A204.1 (cell line): Measurements from ENCODE around the gene CDHR2.
"Not testable (repeated sequence)": the region's sequence is repeated elsewhere in the genome, so short reads cannot be mapped to it uniquely, and the experiment has no call there.

ENCODE experiments used
- FAIRE-seq: peaks from 2 replicates; lab custom pipeline; 2012; peaks lifted over from hg19 to GRCh38; lab: Jason Lieb, UNC

The CDHR2 gene

DNA sequence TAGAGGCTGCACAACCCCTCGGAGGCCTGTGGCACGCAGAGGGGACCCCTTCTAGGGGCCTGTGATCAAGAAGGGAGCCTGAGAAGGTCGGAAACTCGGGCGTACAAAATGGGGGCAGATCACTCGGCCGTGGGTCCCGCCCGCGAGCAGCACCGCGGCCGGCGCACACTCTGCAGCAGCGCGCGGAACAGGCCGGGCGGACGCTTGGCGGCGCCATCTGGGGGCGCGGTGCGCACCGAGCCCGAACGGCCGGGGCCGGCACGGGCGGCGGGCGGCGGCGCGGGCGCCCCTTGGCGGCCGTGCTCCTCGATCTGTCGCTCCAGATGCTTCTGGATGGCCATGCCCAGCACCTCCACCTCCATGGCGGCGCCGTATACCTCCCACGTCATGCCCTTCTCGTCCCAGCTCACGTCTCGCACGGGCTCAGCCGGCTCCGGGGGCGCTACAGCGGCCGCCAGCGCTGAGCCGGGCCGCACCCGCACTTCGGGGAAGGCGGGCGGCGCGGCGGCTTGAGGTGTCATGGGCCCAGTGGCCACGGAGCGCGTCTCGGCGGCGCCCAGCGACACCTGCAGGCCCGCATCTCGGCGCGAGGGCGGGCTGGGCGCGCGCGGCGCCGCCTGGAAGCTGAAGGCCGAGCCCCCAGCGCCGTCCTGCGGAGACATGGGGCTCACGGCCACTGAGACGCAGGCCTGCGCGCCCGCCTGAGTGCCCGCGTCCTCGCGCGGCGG lies 47.7 kb downstream of the CDHR2 start:
- FAIRE-seq: no peak

DNA sequence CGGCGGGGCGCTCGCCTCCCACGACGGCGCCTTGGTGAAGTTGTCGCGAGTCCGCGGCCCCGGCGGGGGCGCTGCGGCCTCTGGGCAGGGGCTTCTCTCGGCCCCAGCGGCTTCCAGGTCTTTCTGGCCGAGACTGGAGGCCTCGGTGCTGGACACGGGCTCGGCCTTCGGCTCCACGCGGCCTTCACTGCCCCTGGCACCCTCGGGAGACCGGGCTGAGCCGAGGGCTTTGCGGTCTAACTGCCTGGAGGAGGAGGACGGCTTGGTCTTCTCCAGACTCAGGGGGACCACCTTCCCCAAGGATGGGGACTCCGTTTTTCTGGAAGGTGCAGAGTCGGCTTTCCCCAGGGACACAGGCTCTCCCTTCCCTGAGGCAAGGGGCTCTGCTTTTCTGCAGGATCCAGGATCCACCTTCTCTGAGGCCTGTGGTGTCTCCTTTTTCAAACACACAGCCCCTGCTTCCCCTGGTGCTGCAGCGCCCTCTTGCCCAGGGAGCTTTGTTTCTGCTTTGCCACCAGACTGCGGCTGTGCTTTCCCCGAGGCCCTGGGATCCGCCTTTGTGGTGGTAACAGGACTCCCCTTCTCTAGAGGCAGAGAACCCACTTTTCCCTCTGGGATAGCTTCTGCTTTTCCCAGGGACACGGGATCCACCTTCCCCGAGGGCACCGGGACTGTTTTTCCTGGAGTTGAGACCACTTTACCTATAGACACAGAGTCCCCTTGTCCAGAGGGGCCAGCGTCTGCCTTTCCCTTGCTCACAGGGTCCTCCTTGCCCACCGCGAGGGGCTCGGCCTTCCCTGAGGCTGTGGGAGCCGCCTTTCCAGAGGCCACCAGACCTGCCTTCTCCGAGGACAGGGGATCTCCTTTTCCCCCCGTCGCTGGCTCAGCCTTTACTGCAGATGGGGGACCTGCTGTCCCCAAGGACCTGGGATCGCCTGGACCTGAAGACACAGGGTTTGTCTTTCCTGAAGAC lies 48.6 kb downstream of the CDHR2 start:
- FAIRE-seq: no peak

DNA sequence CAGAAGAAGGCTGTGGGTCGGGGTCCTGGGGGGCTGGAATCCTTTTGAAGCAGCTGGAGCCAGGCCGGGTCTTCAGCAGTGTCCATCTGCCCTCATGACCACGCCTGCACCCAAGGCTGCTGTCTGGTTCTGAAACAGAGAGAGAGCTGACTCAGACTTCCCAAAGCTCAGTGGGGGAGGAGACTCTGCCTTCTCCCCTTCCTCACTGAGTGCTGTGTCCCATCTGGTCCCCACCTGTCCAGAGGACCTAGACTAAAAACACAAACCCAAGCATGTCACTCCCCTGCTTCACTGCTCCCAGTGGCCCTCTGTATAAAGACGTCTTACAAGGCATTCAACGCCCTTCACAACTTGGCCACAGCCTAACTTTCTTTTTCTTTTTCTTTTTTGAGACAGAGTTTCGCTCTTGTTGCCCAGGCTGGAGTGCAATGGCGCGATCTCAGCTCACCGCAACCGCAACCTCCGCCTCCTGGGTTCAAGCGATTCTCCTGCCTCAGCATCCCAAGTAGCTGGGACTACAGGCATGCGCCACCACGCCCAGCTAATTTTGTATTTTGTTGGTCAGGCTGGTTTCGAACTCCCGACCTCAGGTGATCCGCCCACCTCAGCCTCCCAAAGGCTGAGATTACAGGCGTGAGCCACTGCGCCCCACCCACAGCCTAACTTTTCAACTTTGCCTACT lies 50.7 kb downstream of the CDHR2 start:
- not testable (repeated sequence) for FAIRE-seq

DNA sequence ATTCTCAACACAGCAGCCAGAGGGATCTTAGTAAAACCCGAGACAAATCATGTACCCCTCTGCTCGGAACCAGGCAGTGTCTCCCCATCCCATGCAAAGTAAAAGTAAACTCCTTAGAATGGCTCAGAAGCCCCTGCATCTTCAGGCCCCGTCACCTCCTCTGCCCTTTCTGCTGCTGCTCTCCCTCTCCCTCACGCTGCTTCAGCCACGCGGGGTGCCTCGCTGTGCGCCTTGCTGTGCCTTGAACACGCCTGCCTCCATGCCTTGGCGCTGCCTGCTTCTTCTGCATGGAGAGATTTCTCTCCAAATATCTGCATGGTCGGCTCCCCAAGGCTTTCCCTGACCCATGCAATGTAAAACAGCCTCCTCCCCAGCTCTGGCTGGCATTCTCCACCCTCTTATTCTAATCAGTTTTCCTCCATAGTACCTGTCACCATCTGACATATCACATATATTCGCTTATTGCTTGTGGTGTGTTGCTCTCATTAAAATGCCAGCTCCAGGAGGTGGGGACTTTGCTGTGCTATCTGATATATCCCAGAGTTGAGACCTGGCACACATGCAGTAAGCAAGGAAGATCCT lies 52.9 kb downstream of the CDHR2 start:
- no peak for FAIRE-seq

DNA sequence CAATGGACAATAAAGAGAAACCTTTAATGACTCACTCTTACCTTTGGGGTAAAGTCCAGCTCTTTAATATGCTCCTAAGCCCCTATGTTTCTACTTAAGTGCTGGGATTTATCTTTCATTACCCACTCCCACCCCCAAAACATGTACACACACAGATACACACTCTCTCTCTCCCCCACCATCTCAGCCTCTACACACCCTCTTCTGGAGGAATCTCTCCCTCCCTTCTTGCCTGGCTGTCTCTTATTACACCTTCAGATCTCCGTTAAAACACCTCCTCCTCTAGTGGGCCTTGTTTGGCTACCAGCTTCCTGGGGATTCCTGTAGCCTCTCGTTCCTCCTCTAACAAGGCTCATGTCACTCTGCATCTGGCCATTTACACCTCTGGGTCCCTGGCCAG lies 53.9 kb downstream of the CDHR2 start:
- FAIRE-seq: no peak

DNA sequence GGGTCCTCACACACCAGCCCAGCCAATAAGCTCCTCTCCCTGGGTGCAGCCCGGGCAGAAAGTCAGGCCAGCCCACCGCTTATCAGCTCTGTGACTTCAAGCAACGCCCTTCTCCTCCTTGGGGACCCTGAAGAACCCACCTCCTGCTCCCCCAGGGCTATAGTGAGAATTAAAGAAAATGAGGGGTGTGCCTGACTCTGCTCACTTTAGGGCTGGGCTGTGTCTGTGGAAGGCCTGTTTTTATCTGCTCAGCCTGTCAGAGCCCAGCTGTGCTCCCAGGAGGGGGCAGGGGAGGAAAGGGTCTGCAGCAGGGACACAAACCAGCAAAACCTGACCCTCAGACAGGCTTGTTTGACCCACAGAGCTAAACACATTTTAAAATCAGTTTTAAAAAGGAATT lies 56.9 kb downstream of the CDHR2 start:
- no peak for FAIRE-seq

DNA sequence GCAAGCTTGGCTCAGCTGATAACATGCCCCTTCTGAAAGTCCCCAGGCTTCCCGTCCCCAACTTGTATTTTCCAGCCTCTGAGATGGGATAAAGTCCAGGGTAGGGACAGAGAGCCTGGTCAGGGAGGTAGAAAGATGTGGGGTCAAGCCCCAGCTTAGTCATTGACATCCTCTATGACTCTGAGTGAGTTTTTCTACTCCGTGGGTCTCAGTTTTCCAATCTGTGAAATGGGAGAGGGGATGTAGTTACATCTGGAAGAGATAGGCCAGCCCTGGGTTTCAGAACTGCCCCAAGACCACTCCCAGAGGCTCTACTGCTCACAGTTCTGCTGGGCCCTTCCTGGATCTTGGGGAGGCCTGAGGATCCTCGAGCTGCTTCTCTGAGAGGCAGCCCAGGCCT lies 57.7 kb downstream of the CDHR2 start:
- FAIRE-seq: no peak

DNA sequence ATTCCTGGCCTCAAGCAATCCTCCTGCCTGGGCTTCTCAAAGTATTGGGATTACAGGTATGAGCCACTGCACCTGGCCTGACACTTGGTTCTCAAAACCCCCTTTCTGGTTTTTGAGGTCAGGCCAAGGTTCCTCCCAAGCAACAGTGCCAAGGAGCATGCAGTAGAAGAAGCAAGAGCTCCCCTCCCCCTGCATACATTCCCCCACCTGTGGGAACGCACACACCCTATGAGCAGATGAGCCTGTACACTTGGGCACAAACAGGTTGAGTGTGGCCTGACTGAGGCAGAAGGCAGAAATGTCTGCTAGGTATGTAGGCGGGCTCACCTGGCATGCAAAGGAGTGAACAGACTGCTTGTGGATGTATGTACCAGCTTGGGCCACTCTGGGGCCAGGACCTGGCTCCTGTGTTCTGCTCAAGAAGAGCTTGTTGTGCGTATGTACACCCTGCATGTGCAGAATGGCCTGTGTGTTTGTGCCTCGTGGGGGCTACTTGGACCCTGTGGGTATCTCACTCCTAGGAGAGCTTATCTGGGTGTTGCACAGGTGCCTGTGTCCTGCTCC lies 59.1 kb downstream of the CDHR2 start:
- no peak for FAIRE-seq

DNA sequence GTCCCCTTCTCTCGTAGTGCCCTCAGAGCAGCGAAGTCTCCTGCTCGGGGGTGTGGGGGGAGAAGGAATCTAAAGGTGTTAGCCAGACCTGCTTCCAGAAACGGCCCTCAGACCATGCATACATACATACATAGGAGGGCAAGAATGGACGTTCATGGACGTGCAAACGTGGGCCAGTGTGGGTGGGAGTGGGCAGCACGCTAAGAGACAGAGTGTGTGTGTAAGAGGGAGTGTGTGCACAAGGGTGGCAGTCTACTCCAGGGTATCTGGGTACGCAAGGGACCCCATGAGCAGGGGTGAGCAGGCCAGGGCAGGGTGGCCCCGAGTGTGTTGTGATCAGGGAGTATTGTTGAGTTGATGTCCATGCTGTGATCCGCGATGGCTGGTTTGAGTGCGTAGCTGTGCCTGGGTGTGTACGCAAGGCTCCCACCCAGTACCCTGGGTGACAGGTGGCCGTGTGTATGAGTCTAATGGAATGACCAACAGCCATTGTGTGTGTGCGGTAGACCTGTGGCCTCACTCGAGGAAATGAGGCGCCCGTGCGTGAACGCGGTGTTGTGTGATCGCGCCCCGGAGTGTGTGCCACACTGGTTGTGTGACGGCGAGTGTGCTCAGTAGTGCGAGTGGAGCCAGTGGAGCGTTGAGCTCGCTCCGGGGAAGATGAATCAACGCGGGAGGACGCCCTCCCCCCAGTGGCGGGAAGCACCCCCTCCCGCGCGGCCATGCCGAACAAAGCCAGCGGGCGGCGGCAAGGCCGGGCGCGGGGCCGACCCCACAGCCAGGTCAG lies 60.0 kb downstream of the CDHR2 start:
- FAIRE-seq: no peak

DNA sequence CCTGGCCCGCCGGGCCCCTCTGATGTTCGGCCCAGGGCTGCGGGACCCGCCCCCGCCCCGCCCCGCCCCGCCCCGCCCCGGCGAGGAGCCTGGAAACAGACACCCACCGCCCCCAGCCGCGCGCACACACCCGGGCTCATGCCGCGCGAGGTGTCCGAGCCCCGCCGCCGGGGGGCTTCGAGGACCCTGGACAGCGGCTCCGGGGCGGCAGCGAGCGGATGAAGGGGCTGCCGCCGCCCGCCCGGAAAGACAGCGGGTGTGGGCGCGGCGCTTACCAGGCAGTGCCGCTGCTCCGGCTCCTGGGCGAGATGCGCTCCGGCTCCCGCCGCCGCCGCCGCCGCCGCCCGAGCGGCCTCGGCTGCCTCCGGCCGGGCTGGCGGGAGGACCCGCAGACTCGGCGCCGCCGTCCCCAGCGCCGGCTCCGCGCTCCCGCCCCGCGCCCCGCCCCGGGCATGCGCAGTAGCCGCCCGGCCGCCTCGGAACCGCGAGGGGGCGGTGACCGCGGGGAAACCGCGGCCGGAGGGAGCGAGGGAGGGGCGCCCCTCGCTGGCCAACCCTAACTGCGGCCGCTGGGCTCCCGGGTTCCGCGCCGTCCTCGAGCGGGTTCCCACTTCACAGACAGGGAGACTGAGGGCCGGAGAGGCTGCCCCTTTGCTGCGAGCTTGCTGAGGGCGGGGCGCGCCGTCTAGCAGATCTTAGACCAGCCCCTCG lies 60.7 kb downstream of the CDHR2 start, which contains the start of gene GPRIN1:
GPRIN1 (minus strand) TSS at position 433 of the 711 bp plus-strand sequence. CDS start 10,322 bp downstream, outside the sequence.
- FAIRE-seq: no peak

DNA sequence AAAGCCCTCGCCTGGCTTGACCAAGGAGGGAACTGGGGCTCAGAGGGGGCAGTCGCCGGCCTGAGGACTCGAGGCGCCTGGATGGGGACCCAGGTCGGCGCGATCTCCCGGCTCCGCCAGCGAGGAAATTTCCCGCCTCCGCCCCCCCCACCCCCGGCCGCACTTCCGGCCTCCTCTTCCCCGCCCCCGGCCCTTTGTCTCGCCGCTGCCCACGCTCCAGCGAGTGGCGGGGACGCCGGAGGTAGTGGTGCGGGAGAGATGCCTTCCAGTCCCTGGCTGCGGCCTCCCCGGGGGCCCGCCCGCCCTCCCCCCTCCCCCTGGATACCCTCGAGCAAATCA lies 61.3 kb downstream of the CDHR2 start:
- FAIRE-seq: no peak

DNA sequence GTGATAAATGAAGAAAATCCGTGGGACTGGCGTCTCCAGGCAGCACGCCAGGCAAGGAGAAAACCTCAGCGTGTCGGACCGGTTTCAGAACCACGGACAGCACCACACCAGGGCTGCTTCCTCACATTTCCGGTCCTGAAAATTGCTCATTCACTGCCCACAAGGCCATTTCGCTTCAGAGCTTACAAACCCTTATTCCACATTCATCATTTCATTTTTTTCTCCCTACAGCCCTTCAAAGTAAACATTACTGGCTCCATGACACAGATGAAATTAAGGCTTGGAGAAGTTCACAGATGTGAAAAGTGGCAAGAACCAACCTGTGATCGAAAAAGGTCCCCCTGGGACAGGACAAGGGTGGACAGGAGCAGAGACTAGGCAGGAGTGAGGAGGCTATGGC lies 62.3 kb downstream of the CDHR2 start:
- no peak for FAIRE-seq

DNA sequence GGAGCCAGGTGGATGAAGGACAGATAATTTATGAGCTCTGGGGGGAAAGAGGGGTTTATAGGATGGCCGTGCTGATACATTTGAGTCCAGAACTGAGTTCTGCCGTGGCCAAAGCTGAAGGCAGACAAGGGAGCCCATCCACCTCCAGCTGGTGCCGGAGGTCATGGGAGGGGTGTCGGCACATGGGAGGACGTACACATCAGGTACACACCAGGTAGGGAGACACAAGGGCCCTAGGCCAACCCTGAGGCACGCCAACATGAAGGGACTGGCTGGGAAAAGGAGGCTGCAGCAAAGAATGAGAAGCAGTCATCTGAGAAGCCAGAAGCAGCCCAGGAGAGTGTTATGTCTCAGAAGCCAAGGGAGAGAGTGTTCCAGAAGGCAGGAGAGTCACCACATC lies 62.9 kb downstream of the CDHR2 start:
- no peak for FAIRE-seq

DNA sequence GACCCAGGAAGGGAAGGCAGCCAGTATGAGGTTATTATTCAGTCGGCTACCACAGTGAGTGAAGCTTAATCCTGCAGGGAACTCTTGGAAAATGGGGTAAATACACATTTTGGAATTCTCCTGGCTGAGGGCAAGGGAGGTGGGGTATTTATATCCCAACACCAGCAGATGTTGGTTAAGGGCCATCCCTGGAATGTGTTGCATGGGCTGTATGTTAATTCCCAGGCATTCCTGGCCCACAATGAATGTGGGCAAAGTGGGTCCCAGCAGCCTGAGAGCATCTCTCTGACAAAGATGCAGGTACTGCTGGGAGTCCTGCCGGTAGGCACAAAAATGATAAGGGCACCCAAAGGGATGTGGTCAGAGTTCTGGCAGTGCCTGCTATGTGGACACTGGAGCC lies 63.7 kb downstream of the CDHR2 start:
- no peak for FAIRE-seq

DNA sequence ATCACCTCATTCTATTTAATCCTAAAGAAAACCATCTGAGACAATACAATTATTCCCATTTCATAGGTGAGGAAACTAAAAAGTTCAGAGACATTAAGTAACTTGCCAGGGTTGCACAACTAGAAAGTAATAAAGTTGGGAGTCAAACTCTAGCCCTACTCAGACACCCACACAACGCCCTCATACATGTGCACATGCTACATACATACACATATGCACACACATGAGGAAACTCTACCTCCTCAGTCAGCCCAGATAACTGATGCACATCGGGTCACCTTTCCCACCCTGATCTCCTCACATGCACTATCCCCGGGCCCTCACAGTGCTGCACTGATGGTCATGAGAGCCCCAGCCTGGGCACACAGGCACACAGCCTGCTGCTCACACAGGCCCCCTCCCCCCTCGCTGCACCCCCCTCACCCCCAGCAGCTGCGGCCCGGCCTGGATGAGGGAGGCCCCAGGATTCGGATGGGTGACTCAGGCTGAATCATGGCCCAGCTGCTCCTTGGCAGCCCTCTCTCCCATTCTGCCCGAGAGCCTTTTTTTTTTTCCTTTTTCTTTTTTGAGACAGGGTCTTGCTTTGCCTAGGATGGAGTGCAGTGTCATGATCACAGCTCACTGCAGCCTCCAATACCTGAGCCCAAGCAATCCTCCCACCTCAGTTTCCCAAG lies 65.8 kb downstream of the CDHR2 start:
- FAIRE-seq: no peak

DNA sequence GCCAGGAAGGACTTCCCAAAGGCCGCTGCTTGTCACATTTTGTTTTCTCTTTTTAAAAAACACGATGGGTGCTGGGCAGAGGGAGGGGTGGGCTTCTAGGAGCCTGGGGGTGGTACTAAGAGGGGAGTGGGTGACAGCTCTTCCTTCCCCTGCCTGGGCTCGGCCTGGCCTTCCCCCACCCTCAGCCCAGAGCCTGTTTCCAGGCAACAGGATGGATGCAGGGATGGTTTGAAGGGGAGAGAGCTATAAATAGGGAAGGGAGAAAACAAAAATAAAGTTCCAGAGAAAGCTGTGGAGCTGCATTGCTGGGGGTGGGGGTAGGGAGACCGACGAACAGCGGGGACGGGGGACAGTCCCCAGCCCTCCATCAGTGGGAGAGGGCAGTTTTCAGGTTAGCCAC lies 67.4 kb downstream of the CDHR2 start:
- no peak for FAIRE-seq

DNA sequence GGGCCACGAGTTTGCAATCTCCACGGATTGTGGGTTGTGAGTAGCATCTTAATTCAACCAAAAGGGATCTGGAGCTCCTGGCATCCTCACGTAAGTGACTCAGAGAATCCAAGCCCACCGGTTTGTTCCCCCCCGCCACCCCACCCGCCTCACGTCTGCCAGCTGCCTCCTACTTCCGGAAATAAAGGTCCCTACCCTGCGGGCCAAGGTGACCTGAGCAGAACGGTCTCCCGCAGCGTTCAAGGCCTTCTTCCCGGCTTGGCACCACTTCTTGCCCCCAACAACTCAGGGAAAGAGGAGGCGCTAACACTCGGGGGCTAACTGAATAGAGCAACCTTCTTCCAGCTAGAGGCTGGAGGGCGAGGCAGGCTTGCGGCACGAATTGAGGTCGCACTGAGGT lies 69.6 kb downstream of the CDHR2 start:
- no peak for FAIRE-seq

DNA sequence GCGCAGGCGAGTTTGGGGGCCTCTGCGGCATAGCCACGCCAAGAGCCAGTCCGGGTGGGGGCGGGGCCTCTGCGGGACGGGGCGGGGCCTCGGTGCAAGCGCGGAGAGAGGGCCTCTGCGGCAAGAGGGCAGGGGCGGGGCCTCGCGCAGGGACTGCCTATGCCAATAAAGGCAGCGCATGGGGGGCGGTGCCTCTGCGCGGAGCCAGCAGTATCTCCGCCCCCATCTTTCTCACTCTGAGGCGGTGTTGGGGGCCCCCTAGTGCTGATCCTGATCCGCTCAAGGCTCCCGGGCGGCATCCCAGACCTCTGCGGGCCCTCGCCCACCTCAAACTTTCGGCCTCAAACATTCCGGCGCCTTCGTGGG lies 70.0 kb downstream of the CDHR2 start:
- no peak for FAIRE-seq

DNA sequence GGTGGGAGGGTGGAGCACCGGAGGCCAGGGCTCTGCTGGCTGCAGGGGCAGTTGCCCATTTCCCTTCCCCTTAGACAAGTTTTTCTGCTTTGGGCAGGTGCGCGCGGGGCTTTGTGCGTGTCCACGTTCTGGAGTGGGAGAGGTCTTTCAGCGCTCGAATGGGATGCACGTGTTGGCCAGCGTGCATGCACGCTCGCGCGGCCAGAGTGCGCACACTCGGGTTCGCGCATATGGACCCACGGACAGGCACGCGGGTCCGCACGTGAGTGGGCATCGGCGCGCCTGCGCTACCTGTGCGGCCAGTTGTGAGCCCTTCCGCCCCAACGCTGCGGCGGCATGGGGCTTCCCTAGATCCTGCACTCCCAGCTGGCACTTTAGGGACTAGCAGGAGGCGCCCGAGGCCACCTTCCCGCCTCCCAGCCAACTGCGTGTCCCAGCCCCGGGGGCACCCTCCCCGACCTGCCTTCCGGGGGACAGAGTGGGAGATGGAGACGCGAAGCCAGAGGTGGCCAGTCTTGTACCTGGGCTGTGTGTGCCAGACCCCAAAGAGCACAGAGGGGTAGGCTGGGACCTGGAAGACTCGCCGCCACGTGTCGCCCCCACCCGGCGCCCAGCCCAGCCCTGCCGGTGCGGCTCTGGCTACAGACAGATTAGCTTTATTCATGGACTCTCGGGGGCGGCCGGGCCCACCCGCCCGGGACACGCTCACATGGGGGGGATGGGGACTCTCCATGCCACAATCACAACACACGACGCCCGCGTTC lies 70.6 kb downstream of the CDHR2 start:
- no peak for FAIRE-seq
